Common myeloid progenitor, CD34-positive (primary cell): Measurements from ENCODE around the gene E2F7.
"Not testable (repeated sequence)": the region's sequence is repeated elsewhere in the genome, so short reads cannot be mapped to it uniquely, and the experiment has no call there.

Experiments used
- CTCF ChIA-PET: fragments of 350-600 bp; sonication (Branson Sonifier 250); formaldehyde crosslinking; loops from one replicate; lab custom pipeline; 2021; ENCODE audit warnings: antibody characterized with exemption; lab: Charles Lee
- POLR2A ChIA-PET: fragments of 350-600 bp; sonication (Branson Sonifier 250); formaldehyde crosslinking; loops from one replicate; lab custom pipeline; 2021; ENCODE audit warnings: antibody characterized with exemption; lab: Charles Lee
- DNase-seq, 3 donors: peaks; one replicate each; pipeline versions ENCODE4 v3.0.0 to v3.0.0-alpha.2; 2013
- H3K27ac ChIP-seq, 2 experiments: 1 replicate in 1 of 2; 2 replicates in 1 of 2; pipeline ENCODE4 v1.7.0; 2013; ENCODE audit warnings: inconsistent platforms in 2 of 2, low read length in 2 of 2, mild to moderate bottlenecking in 2 of 2, low read depth in 1 of 2, moderate library complexity in 1 of 2; ENCODE audit not compliant: severe bottlenecking in 2 of 2, insufficient read depth in 1 of 2, poor library complexity in 1 of 2
- H3K27me3 ChIP-seq, 5 experiments: replicated peaks in 2 of 5; 1 replicate in 3 of 5; 2 replicates in 2 of 5; pipeline versions ENCODE4 v1.6.1 to v1.7.0; 2013; ENCODE audit warnings: low read length in 4 of 5, mild to moderate bottlenecking in 2 of 5, moderate library complexity in 2 of 5, inconsistent platforms in 1 of 5; ENCODE audit not compliant: insufficient read depth in 5 of 5, control insufficient read depth in 4 of 5
- H3K36me3 ChIP-seq, 4 experiments: 1 replicate in 2 of 4; 2 replicates in 2 of 4; pipeline versions ENCODE4 v1.6.1 to v1.7.0; 2013; ENCODE audit warnings: low read length in 3 of 4, control low read depth in 1 of 4, mild to moderate bottlenecking in 1 of 4; ENCODE audit not compliant: control insufficient read depth in 4 of 4, insufficient read depth in 4 of 4
- H3K4me1 ChIP-seq, 4 experiments: 1 replicate in 3 of 4; 2 replicates in 1 of 4; pipeline versions ENCODE4 v1.6.1 to v1.7.1; 2013; ENCODE audit warnings: low read length in 3 of 4, mild to moderate bottlenecking in 3 of 4, control low read depth in 1 of 4, inconsistent platforms in 1 of 4, moderate library complexity in 1 of 4; ENCODE audit not compliant: control insufficient read depth in 4 of 4, insufficient read depth in 4 of 4; ENCODE audit errors: control extremely low read depth in 1 of 4
- H3K4me3 ChIP-seq, 7 experiments: 1 replicate in 4 of 7; 2 replicates in 3 of 7; pipeline versions ENCODE4 v1.5.1 to v1.7.0; 2013; ENCODE audit warnings: mild to moderate bottlenecking in 7 of 7, low read length in 6 of 7, moderate library complexity in 6 of 7, inconsistent platforms in 2 of 7, low read depth in 2 of 7, control low read depth in 1 of 7; ENCODE audit not compliant: insufficient read depth in 4 of 7, control insufficient read depth in 1 of 7; ENCODE audit errors: extremely low read depth in 1 of 7
- H3K9me3 ChIP-seq, 5 experiments: 1 replicate in 4 of 5; 2 replicates in 1 of 5; pipeline versions ENCODE4 v1.6.1 to v1.7.1; 2013; ENCODE audit warnings: low read length in 4 of 5, mild to moderate bottlenecking in 2 of 5, inconsistent platforms in 1 of 5, low read depth in 1 of 5, moderate library complexity in 1 of 5; ENCODE audit not compliant: control insufficient read depth in 4 of 5, insufficient read depth in 2 of 5; ENCODE audit errors: control extremely low read depth in 1 of 5
- WGBS: methylation state at CpG from one replicate; pipeline ENCODE4 v1.1.5; 2013; ENCODE audit not compliant: insufficient coverage; 5-methylcytosine and 5-hydroxymethylcytosine counted together

Gene E2F7

GRCh38 chr12:77102691-77103090 is 37.3 kb upstream of the E2F7 start:
- H3K27ac ChIP-seq, result no peak overlapping the region
- WGBS, result no CpG with 5 or more reads among the region's 1 CpG
- no peak for DNase-seq
- H3K27me3 ChIP-seq, result no peaks in the 10 kb centered on the region
- no peaks in the 10 kb centered on the region for H3K4me1 ChIP-seq
- ChIA-PET POLR2A (no interaction called here), CTCF (no interaction called here)
- no peak overlapping the region for H3K4me3 ChIP-seq
- no peaks in the 10 kb centered on the region for H3K36me3 ChIP-seq
- no peaks in the 10 kb centered on the region for H3K9me3 ChIP-seq

GRCh38 chr12:77102123-77102522 is 36.8 kb upstream of the E2F7 start:
- H3K4me1 ChIP-seq, result no peaks in the 10 kb centered on the region
- H3K27ac ChIP-seq, result no peak overlapping the region
- DNase-seq, result no peak
- ChIA-PET CTCF (no interaction called here), POLR2A (no interaction called here)
- H3K36me3 ChIP-seq, result no peaks in the 10 kb centered on the region
- H3K4me3 ChIP-seq, result no peak overlapping the region
- WGBS, result no CpG with 5 or more reads among the region's 2 CpGs
- no peaks in the 10 kb centered on the region for H3K9me3 ChIP-seq
- H3K27me3 ChIP-seq, result no peaks in the 10 kb centered on the region

- no peaks in the 10 kb centered on the region for H3K27me3 ChIP-seq
- CTCF ChIA-PET, result no interaction called here
- WGBS, result 100% methylated on average over 2 of the region's 2 CpGs
Measured at GRCh38 chr12:77099799-77100198, 34.4 kb upstream of the E2F7 start.

GRCh38 chr12:77097846-77098245 is 32.5 kb upstream of the E2F7 start:
- 100% methylated on average over 1 of the region's 3 CpGs for WGBS
- no peak overlapping the region for H3K27ac ChIP-seq
- H3K4me3 ChIP-seq, result no peak overlapping the region
- ChIA-PET POLR2A (no interaction called here), CTCF (no interaction called here)
- H3K9me3 ChIP-seq, result no peaks in the 10 kb centered on the region
- no peaks in the 10 kb centered on the region for H3K36me3 ChIP-seq
- H3K27me3 ChIP-seq, result no peaks in the 10 kb centered on the region
- no peaks in the 10 kb centered on the region for H3K4me1 ChIP-seq
- no peak for DNase-seq

More at GRCh38 chr12:77099799-77100198, 34.4 kb upstream of the E2F7 start:
- POLR2A ChIA-PET, result no interaction called here
- H3K9me3 ChIP-seq, result no peaks in the 10 kb centered on the region
- DNase-seq, result no peak
- no peak overlapping the region for H3K27ac ChIP-seq
- H3K4me1 ChIP-seq, result no peaks in the 10 kb centered on the region
- no peaks in the 10 kb centered on the region for H3K36me3 ChIP-seq
- H3K4me3 ChIP-seq, result no peak overlapping the region

- DNase-seq, H3K4me1 ChIP-seq, H3K27ac ChIP-seq, H3K27me3 ChIP-seq, H3K9me3 ChIP-seq, H3K4me3 ChIP-seq, POLR2A ChIA-PET, CTCF ChIA-PET, H3K36me3 ChIP-seq: not testable (repeated sequence)
- WGBS, result no CpG with 5 or more reads among the region's 3 CpGs
Measured at GRCh38 chr12:77092227-77092626, 26.9 kb upstream of the E2F7 start.

GRCh38 chr12:77089686-77090220 is 24.4 kb upstream of the E2F7 start:
- no peaks in the 10 kb centered on the region for H3K9me3 ChIP-seq
- H3K4me1 ChIP-seq, result no peaks in the 10 kb centered on the region
- no peak overlapping the region for H3K27ac ChIP-seq
- DNase-seq, result no peak
- POLR2A ChIA-PET, result no interaction called here
- H3K4me3 ChIP-seq, result no peak overlapping the region
- CTCF ChIA-PET, result no interaction called here
- peaks cover 0 to 6% (median 0%) of the 10 kb centered on the region in 5 experiments for H3K27me3 ChIP-seq
- H3K36me3 ChIP-seq, result no peaks in the 10 kb centered on the region
- no CpG with 5 or more reads among the region's 1 CpG for WGBS

- no peaks in the 10 kb centered on the region for H3K36me3 ChIP-seq
- no peak overlapping the region for H3K4me3 ChIP-seq
- no peaks in the 10 kb centered on the region for H3K9me3 ChIP-seq
- no peak for DNase-seq
- POLR2A ChIA-PET, result no interaction called here
- no peaks in the 10 kb centered on the region for H3K4me1 ChIP-seq
- no peak overlapping the region for H3K27ac ChIP-seq
- WGBS, result 78% methylated on average over 4 of the region's 4 CpGs
- CTCF ChIA-PET, result no interaction called here
- H3K27me3 ChIP-seq, result peaks cover 0 to 6% (median 0%) of the 10 kb centered on the region in 5 experiments
Measured at GRCh38 chr12:77087427-77087826, 22.1 kb upstream of the E2F7 start.
